HEK293 (cell line): ENCODE data around the gene TBC1D20.
A peak's percentile ranks its signal among the peaks of the same experiment; 100 is the strongest.

Source experiments
- CTCF ChIA-PET: fragments of 350-600 bp; formaldehyde crosslinking; extraction: SDS; loops from one replicate; lab custom pipeline; 2021; ENCODE audit warnings: antibody characterized with exemption; lab: Yijun Ruan, JAX
- POLR2A ChIA-PET: fragments of 300-600 bp; formaldehyde crosslinking; extraction: SDS; loops from one replicate; lab custom pipeline; 2020; ENCODE audit warnings: antibody characterized with exemption, inconsistent platforms; lab: Yijun Ruan, JAX
- H3K27ac ChIP-seq: fragments of 200-500 bp; sonication (Bioruptor generic); 2 replicates; pipeline ENCODE4 v1.5.1; 2014; ENCODE audit warnings: low read depth, low read length, control low read depth, inconsistent platforms; ENCODE audit errors: extremely low read depth
- H3K36me3 ChIP-seq, 2 experiments: fragments of 200-500 bp in 1 of 2; sonication (Bioruptor generic) in 1 of 2; 1 replicate in 1 of 2; 2 replicates in 1 of 2; pipeline ENCODE4 v1.5.1; 2014 to 2017; ENCODE audit warnings: inconsistent platforms in 2 of 2, low read length in 2 of 2; ENCODE audit not compliant: control insufficient read depth in 2 of 2, insufficient read depth in 1 of 2
- H3K4me1 ChIP-seq: fragments of 200-500 bp; sonication (Bioruptor generic); 2 replicates; pipeline ENCODE4 v1.5.1; 2014; ENCODE audit warnings: mild to moderate bottlenecking, low read length, inconsistent platforms; ENCODE audit not compliant: control insufficient read depth, insufficient read depth
- H3K4me3 ChIP-seq: 2 replicates; pipeline ENCODE4 v1.5.1; 2011; ENCODE audit warnings: low read depth, mild to moderate bottlenecking, control low read depth, low read length, moderate library complexity
- H3K9me3 ChIP-seq: fragments of 200-500 bp; sonication (Bioruptor generic); 2 replicates; pipeline ENCODE4 v1.5.1; 2014; ENCODE audit warnings: low read depth, low read length, inconsistent platforms; ENCODE audit not compliant: control insufficient read depth, insufficient read depth
- GLI4 ChIP-seq: fragments of 450-650 bp; formaldehyde crosslinking; IDR thresholded peaks from 2 replicates; pipeline ENCODE4 v1.5.1; 2016; ENCODE audit warnings: missing biosample characterization, missing genetic modification characterization
- SP7 ChIP-seq: fragments of 450-650 bp; formaldehyde crosslinking; IDR thresholded peaks from 2 replicates; pipeline ENCODE4 v1.5.1; 2016; ENCODE audit warnings: missing biosample characterization, missing genetic modification characterization
- YY1 ChIP-seq: fragments of 450-650 bp; formaldehyde crosslinking; IDR thresholded peaks from 2 replicates; pipeline ENCODE4 v1.5.1; 2018; ENCODE audit warnings: missing biosample characterization, missing genetic modification characterization
- ZBTB6 ChIP-seq: fragments of 450-650 bp; formaldehyde crosslinking; IDR thresholded peaks from 2 replicates; pipeline ENCODE4 v1.5.1; 2017; ENCODE audit warnings: missing biosample characterization, missing genetic modification characterization
- ZNF146 ChIP-seq: fragments of 450-650 bp; formaldehyde crosslinking; IDR thresholded peaks from 2 replicates; pipeline ENCODE4 v1.5.1; 2016; ENCODE audit warnings: missing biosample characterization, missing genetic modification characterization
- ZNF157 ChIP-seq: fragments of 450-650 bp; formaldehyde crosslinking; IDR thresholded peaks from 2 replicates; pipeline ENCODE4 v1.5.1; 2016; ENCODE audit warnings: missing biosample characterization, missing genetic modification characterization
- ZNF184 ChIP-seq: fragments of 450-650 bp; IDR thresholded peaks from 2 replicates; pipeline ENCODE4 v1.5.1; 2018; ENCODE audit warnings: missing biosample characterization, mild to moderate bottlenecking, missing genetic modification characterization
- ZNF23 ChIP-seq: fragments of 450-650 bp; formaldehyde crosslinking; IDR thresholded peaks from 2 replicates; pipeline ENCODE4 v1.5.1; 2016; ENCODE audit warnings: missing biosample characterization, missing genetic modification characterization, borderline replicate concordance
- ZNF248 ChIP-seq: fragments of 450-650 bp; formaldehyde crosslinking; IDR thresholded peaks from 2 replicates; pipeline ENCODE4 v1.5.1; 2017; ENCODE audit warnings: missing biosample characterization, missing genetic modification characterization
- ZNF266 ChIP-seq: fragments of 450-650 bp; formaldehyde crosslinking; IDR thresholded peaks from 2 replicates; pipeline ENCODE4 v1.5.1; 2016; ENCODE audit warnings: missing biosample characterization, missing genetic modification characterization, low read depth
- ZNF335 ChIP-seq: fragments of 450-650 bp; formaldehyde crosslinking; conservative IDR thresholded peaks from 2 replicates; pipeline ENCODE4 v1.5.1; 2016; ENCODE audit warnings: missing biosample characterization, missing genetic modification characterization
- ZNF354C ChIP-seq: fragments of 450-650 bp; formaldehyde crosslinking; IDR thresholded peaks from 2 replicates; pipeline ENCODE4 v1.5.1; 2016; ENCODE audit warnings: missing biosample characterization, missing genetic modification characterization, low read depth, borderline replicate concordance
- ZNF366 ChIP-seq: fragments of 450-650 bp; formaldehyde crosslinking; conservative IDR thresholded peaks from 2 replicates; pipeline ENCODE4 v1.5.1; 2016; ENCODE audit warnings: missing biosample characterization, missing genetic modification characterization
- ZNF416 ChIP-seq: fragments of 450-650 bp; formaldehyde crosslinking; IDR thresholded peaks from 2 replicates; pipeline ENCODE4 v1.5.1; 2016; ENCODE audit warnings: missing biosample characterization, missing genetic modification characterization
- ZNF473 ChIP-seq: fragments of 450-650 bp; formaldehyde crosslinking; IDR thresholded peaks from 2 replicates; pipeline ENCODE4 v1.5.1; 2017; ENCODE audit warnings: missing biosample characterization, missing genetic modification characterization
- ZNF501 ChIP-seq: fragments of 450-650 bp; formaldehyde crosslinking; IDR thresholded peaks from 2 replicates; pipeline ENCODE4 v1.5.1; 2016; ENCODE audit warnings: missing biosample characterization, missing genetic modification characterization
- ZNF510 ChIP-seq: fragments of 450-650 bp; formaldehyde crosslinking; IDR thresholded peaks from 2 replicates; pipeline ENCODE4 v1.5.1; 2018; ENCODE audit warnings: mild to moderate bottlenecking, missing genetic modification characterization, missing biosample characterization; ENCODE audit not compliant: insufficient replicate concordance
- ZNF558 ChIP-seq: fragments of 450-650 bp; formaldehyde crosslinking; IDR thresholded peaks from 2 replicates; pipeline ENCODE4 v1.5.1; 2016; ENCODE audit warnings: missing biosample characterization, missing genetic modification characterization
- ZNF560 ChIP-seq: fragments of 450-650 bp; formaldehyde crosslinking; IDR thresholded peaks from 2 replicates; pipeline ENCODE4 v1.5.1; 2017; ENCODE audit warnings: missing biosample characterization, missing genetic modification characterization, borderline replicate concordance
- ZNF610 ChIP-seq: fragments of 450-650 bp; formaldehyde crosslinking; IDR thresholded peaks from 2 replicates; pipeline ENCODE4 v1.5.1; 2016; ENCODE audit warnings: missing biosample characterization, missing genetic modification characterization, borderline replicate concordance
- ZNF660 ChIP-seq: fragments of 450-650 bp; IDR thresholded peaks from 2 replicates; pipeline ENCODE4 v1.5.1; 2018; ENCODE audit warnings: missing biosample characterization, mild to moderate bottlenecking, missing genetic modification characterization
- ZNF670 ChIP-seq: fragments of 450-650 bp; formaldehyde crosslinking; IDR thresholded peaks from 2 replicates; pipeline ENCODE4 v1.5.1; 2016; ENCODE audit warnings: missing biosample characterization, missing genetic modification characterization, low read depth
- ZNF701 ChIP-seq: fragments of 450-650 bp; formaldehyde crosslinking; IDR thresholded peaks from 2 replicates; pipeline ENCODE4 v1.5.1; 2016; ENCODE audit warnings: missing biosample characterization, missing genetic modification characterization
- ZNF76 ChIP-seq: fragments of 450-650 bp; formaldehyde crosslinking; IDR thresholded peaks from 2 replicates; pipeline ENCODE4; 2016; ENCODE audit warnings: low read depth, missing biosample characterization, missing genetic modification characterization, borderline replicate concordance
- ZNF792 ChIP-seq: fragments of 450-650 bp; formaldehyde crosslinking; IDR thresholded peaks from 2 replicates; pipeline ENCODE4 v1.5.1; 2016; ENCODE audit warnings: missing biosample characterization, missing genetic modification characterization
- TF ChIP-seq, protein P1 (sequence below): fragments of 450-650 bp; formaldehyde crosslinking; IDR thresholded peaks from 2 replicates; pipeline ENCODE4 v1.5.1; 2016; ENCODE audit warnings: missing biosample characterization, missing genetic modification characterization
- TF ChIP-seq, protein P2 (sequence below): fragments of 450-650 bp; formaldehyde crosslinking; IDR thresholded peaks from 2 replicates; pipeline ENCODE4 v1.5.1; 2016; ENCODE audit warnings: missing biosample characterization, missing genetic modification characterization
- TF ChIP-seq, protein P3 (sequence below): fragments of 450-650 bp; IDR thresholded peaks from 2 replicates; pipeline ENCODE4 v1.5.1; 2018; ENCODE audit warnings: missing biosample characterization, mild to moderate bottlenecking, missing genetic modification characterization

TBC1D20 gene

DNA sequence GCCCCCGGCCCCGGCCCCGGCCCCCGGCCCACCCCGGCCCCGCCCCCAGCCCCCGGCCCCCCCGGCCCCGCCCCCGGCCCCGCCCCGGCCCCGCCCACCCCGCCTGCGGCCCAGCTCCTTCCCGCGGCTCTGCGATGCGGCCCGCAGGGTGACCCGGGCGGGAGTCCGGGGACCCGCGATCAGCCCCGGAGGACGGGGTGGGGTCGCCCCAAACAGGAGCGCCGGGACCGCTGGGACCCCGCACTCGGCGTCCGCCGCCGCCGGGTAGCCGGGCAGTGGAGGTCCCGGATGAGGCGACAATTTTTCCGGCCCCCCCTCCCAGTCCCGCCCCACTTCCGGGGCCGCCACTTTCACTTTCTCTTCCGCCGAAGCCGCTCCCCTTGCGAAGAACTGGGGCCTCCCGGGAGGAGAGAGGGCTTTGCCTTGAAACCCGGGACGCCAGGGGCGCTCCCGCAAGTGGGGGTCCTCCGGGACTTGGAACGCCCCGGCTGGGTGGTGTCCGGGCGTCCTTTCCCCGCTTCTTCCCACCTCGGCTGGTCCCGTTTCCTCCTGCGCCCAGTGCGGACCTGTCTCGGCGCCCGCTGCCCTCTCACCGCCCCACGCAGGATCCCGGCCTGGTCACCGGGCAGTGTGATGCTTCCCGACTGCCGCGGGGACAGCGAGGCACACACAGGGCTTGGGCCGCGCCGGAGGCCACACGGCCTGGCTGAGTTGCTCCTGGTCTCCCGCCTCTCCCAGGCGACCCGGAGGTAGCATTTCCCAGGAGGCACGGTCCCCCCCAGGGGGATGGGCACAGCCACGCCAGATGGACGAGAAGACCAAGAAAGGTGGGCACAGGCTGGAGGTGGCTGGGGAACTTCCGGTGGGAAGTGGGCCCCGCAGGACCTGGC is 54.1 kb downstream of the TBC1D20 start, which contains the start of gene RBCK1 (continued):
- TF ChIP-seq, protein P1, sequence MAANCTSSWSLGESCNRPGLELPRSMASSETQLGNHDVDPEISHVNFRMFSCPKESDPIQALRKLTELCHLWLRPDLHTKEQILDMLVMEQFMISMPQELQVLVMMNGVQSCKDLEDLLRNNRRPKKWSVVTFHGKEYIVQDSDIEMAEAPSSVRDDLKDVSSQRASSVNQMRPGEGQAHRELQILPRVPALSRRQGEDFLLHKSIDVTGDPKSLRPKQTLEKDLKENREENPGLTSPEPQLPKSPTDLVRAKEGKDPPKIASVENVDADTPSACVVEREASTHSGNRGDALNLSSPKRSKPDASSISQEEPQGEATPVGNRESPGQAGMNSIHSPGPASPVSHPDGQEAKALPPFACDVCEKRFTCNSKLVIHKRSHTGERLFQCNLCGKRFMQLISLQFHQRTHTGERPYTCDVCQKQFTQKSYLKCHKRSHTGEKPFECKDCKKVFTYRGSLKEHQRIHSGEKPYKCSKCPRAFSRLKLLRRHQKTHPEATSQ (tag by site-specific recombination), result 0 out of 2 replicates have a peak, but pooled peaks have one; percentile 21
- TF ChIP-seq GLI4 (tag by site-specific recombination) (no peak), ZNF184 (tag by site-specific recombination) (no peak), ZBTB6 (tag by site-specific recombination) (0 out of 2 replicates have a peak, but pooled peaks have one; percentile 38), ZNF354C (tag by site-specific recombination) (no peak), ZNF610 (tag by site-specific recombination) (peak; percentile 76), ZNF560 (tag by site-specific recombination) (no peak), ZNF366 (tag by site-specific recombination) (0 out of 2 replicates have a peak, but pooled peaks have one; percentile 10), ZNF416 (no peak), ZNF76 (tag by site-specific recombination) (peak; percentile 80; the same call in 1 of the 2 replicates), ZNF335 (tag by site-specific recombination) (peak; percentile 99), SP7 (tag by site-specific recombination) (peak; percentile 31), ZNF473 (tag by site-specific recombination) (no peak), ZNF792 (tag by site-specific recombination) (no peak)
- TF ChIP-seq, protein P2, sequence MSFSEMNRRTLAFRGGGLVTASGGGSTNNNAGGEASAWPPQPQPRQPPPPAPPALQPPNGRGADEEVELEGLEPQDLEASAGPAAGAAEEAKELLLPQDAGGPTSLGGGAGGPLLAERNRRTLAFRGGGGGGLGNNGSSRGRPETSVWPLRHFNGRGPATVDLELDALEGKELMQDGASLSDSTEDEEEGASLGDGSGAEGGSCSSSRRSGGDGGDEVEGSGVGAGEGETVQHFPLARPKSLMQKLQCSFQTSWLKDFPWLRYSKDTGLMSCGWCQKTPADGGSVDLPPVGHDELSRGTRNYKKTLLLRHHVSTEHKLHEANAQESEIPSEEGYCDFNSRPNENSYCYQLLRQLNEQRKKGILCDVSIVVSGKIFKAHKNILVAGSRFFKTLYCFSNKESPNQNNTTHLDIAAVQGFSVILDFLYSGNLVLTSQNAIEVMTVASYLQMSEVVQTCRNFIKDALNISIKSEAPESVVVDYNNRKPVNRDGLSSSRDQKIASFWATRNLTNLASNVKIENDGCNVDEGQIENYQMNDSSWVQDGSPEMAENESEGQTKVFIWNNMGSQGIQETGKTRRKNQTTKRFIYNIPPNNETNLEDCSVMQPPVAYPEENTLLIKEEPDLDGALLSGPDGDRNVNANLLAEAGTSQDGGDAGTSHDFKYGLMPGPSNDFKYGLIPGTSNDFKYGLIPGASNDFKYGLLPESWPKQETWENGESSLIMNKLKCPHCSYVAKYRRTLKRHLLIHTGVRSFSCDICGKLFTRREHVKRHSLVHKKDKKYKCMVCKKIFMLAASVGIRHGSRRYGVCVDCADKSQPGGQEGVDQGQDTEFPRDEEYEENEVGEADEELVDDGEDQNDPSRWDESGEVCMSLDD (tag by site-specific recombination), result peak; percentile 48

GRCh38 chr20:407133-407952 is 55.0 kb downstream of the TBC1D20 start:
- Histone ChIP-seq H3K4me1 (peaks cover 6% of the 10 kb centered on the region), H3K27ac (peak overlapping the region; percentile 76), H3K9me3 (no peaks in the 10 kb centered on the region), H3K36me3 (peaks cover 16 to 27% of the 10 kb centered on the region in 2 experiments), H3K4me3 (peak overlapping the region; percentile 34)
- CTCF ChIA-PET, result interaction anchor here (0.6 to 1.2 kb wide), 6 partner anchors 40 to 111 kb away, joined by 3 to 8 read pairs (median 3); no protein-coding TSS in a partner anchor
- POLR2A ChIA-PET, result interaction anchor here (0.6 to 1.5 kb wide), 22 partner anchors 9 to 332 kb away, joined by 3 to 20 read pairs (median 4); partner anchors contain the start of genes CSNK2A1 and TRIB3
- TF ChIP-seq ZNF660 (tag by site-specific recombination), result no peak; the same call in 1 of the 2 replicates
- TF ChIP-seq ZNF670 (tag by site-specific recombination), result no peak
- no peak; the same call in 1 of the 2 replicates for TF ChIP-seq YY1
- no peak for TF ChIP-seq ZNF23
- no peak for TF ChIP-seq ZNF266 (tag by site-specific recombination)
- TF ChIP-seq, protein P3, sequence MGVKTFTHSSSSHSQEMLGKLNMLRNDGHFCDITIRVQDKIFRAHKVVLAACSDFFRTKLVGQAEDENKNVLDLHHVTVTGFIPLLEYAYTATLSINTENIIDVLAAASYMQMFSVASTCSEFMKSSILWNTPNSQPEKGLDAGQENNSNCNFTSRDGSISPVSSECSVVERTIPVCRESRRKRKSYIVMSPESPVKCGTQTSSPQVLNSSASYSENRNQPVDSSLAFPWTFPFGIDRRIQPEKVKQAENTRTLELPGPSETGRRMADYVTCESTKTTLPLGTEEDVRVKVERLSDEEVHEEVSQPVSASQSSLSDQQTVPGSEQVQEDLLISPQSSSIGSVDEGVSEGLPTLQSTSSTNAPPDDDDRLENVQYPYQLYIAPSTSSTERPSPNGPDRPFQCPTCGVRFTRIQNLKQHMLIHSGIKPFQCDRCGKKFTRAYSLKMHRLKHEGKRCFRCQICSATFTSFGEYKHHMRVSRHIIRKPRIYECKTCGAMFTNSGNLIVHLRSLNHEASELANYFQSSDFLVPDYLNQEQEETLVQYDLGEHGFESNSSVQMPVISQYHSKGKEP (tag by site-specific recombination), result no peak
- no peak for TF ChIP-seq ZNF146 (tag by site-specific recombination)
- no peak for TF ChIP-seq ZNF184 (tag by site-specific recombination)
- no peak for TF ChIP-seq ZNF157 (tag by site-specific recombination)
- TF ChIP-seq ZNF701, result no peak
- TF ChIP-seq ZNF558 (tag by site-specific recombination), result no peak
- no peak for TF ChIP-seq ZNF248 (tag by site-specific recombination)
- TF ChIP-seq ZNF510, result no peak
- TF ChIP-seq ZNF610 (tag by site-specific recombination), result no peak
- TF ChIP-seq ZNF501 (tag by site-specific recombination), result 0 out of 2 replicates have a peak, but pooled peaks have one; percentile 70
